IMR-90 (cell line): ENCODE results near the gene SDCCAG8. TPM values are rescaled to one million over a fixed set of nuclear protein-coding genes. Genes with fewer than 3 reads are reported as not detected.

Experiments used
- ATAC-seq: fragments of 200-7000 bp; cut with Tn5 transposase; 2 replicates; pipeline ENCODE4 v1.9.1; 2020; ENCODE audit warnings: low read depth, mild to moderate bottlenecking, moderate library complexity
- BruUV-seq: library from RNA; stranded (reverse); fragments of 400-500 nt; replicated peaks from 2 replicates; lab custom pipeline; 2021; lab: Mats Ljungman, UMichigan
- CTCF ChIA-PET: fragments of 300-600 bp; formaldehyde crosslinking; extraction: SDS; loops from one replicate; lab custom pipeline; 2021; ENCODE audit warnings: antibody characterized with exemption; lab: Yijun Ruan, JAX
- POLR2A ChIA-PET: fragments of 300-600 bp; sonication (Branson Sonifier 250); formaldehyde crosslinking; loops from one replicate; lab custom pipeline; 2022; ENCODE audit warnings: antibody characterized with exemption; ENCODE audit not compliant: unreplicated experiment; lab: Charles Lee
- DNase-seq: peaks from one replicate; pipeline ENCODE4 v3.0.0; 2013
- H2AFZ ChIP-seq: replicated peaks from 2 replicates; pipeline ENCODE3; 2013; ENCODE audit warnings: low read length, mild to moderate bottlenecking; ENCODE audit not compliant: poor library complexity
- H2AK5ac ChIP-seq: 2 replicates; pipeline ENCODE4 v1.6.1; 2013; ENCODE audit warnings: low read depth, low read length, inconsistent platforms
- H2AK9ac ChIP-seq: replicated peaks from 2 replicates; pipeline ENCODE3; 2013; ENCODE audit warnings: mild to moderate bottlenecking, low read depth, low read length, moderate library complexity; ENCODE audit not compliant: poor library complexity
- H2BK120ac ChIP-seq: 2 replicates; pipeline ENCODE4 v1.6.1; 2013; ENCODE audit warnings: low read depth, low read length, inconsistent platforms
- H2BK15ac ChIP-seq: 3 replicates; pipeline ENCODE4 v1.6.1; 2013; ENCODE audit warnings: low read depth, low read length, inconsistent platforms
- H2BK20ac ChIP-seq: 2 replicates; pipeline ENCODE4 v1.6.1; 2013; ENCODE audit warnings: low read depth, mild to moderate bottlenecking, inconsistent platforms, low read length, moderate library complexity
- H2BK5ac ChIP-seq: 2 replicates; pipeline ENCODE4 v1.6.1; 2013; ENCODE audit warnings: mild to moderate bottlenecking, low read depth, low read length, inconsistent platforms; ENCODE audit not compliant: poor library complexity, severe bottlenecking
- H3K14ac ChIP-seq: replicated peaks from 2 replicates; pipeline ENCODE4 v1.6.1; 2013; ENCODE audit warnings: low read depth, low read length, inconsistent platforms
- H3K18ac ChIP-seq: 2 replicates; pipeline ENCODE4 v1.6.1; 2013; ENCODE audit warnings: low read depth, low read length, control low read depth
- H3K23ac ChIP-seq: 2 replicates; pipeline ENCODE4 v1.6.1; 2013; ENCODE audit warnings: low read depth, low read length, inconsistent platforms
- H3K27ac ChIP-seq: 2 replicates; pipeline ENCODE4 v1.5.1; 2013; ENCODE audit warnings: mild to moderate bottlenecking, control low read depth, low read length; ENCODE audit not compliant: insufficient read depth
- H3K27me3 ChIP-seq: 2 replicates; pipeline ENCODE4 v1.6.1; 2013; ENCODE audit warnings: low read length; ENCODE audit not compliant: control insufficient read depth, insufficient read depth
- H3K36me3 ChIP-seq: 2 replicates; pipeline ENCODE4 v1.6.1; 2013; ENCODE audit warnings: low read length, mixed read lengths; ENCODE audit not compliant: control insufficient read depth, insufficient read depth
- H3K4ac ChIP-seq: 2 replicates; pipeline ENCODE4 v1.6.1; 2013; ENCODE audit warnings: low read depth, low read length, inconsistent platforms
- H3K4me1 ChIP-seq: 2 replicates; pipeline ENCODE4 v1.6.1; 2013; ENCODE audit warnings: low read length, mixed read lengths; ENCODE audit not compliant: control insufficient read depth, insufficient read depth
- H3K4me2 ChIP-seq: 2 replicates; pipeline ENCODE4 v1.6.1; 2013; ENCODE audit warnings: low read depth, mild to moderate bottlenecking, control low read depth, low read length, moderate library complexity
- H3K4me3 ChIP-seq: 2 replicates; pipeline ENCODE4 v1.5.1; 2013; ENCODE audit warnings: low read depth, mild to moderate bottlenecking, control low read depth, low read length, moderate library complexity; ENCODE audit not compliant: insufficient read depth
- H3K56ac ChIP-seq: 2 replicates; pipeline ENCODE4 v1.6.1; 2013; ENCODE audit warnings: low read length, inconsistent platforms; ENCODE audit not compliant: insufficient read depth; ENCODE audit errors: extremely low read depth
- H3K79me1 ChIP-seq, 2 experiments: 2 replicates each; pipeline ENCODE4 v1.6.1; 2013; ENCODE audit warnings: low read length in 2 of 2, inconsistent platforms in 1 of 2, low read depth in 1 of 2
- H3K9ac ChIP-seq: 2 replicates; pipeline ENCODE4 v1.6.1; 2013; ENCODE audit warnings: low read depth, low read length, control low read depth
- H3K9me1 ChIP-seq: 2 replicates; pipeline ENCODE4 v1.6.1; 2013; ENCODE audit warnings: low read length, inconsistent platforms; ENCODE audit not compliant: insufficient read depth
- H3K9me3 ChIP-seq: 2 replicates; pipeline ENCODE4 v1.6.1; 2013; ENCODE audit warnings: low read length; ENCODE audit not compliant: control insufficient read depth, insufficient read depth
- H4K20me1 ChIP-seq: 2 replicates; pipeline ENCODE4 v1.6.1; 2013; ENCODE audit warnings: low read length, inconsistent platforms; ENCODE audit not compliant: insufficient read depth
- H4K5ac ChIP-seq: 2 replicates; pipeline ENCODE4 v1.6.1; 2013; ENCODE audit warnings: mild to moderate bottlenecking, low read depth, low read length, control low read depth
- H4K8ac ChIP-seq, 2 experiments: 2 replicates each; pipeline ENCODE4 v1.6.1; 2013; ENCODE audit warnings: low read depth in 2 of 2, low read length in 2 of 2, control low read depth in 1 of 2, inconsistent platforms in 1 of 2
- H4K91ac ChIP-seq: 2 replicates; pipeline ENCODE4 v1.6.1; 2013; ENCODE audit warnings: low read depth, low read length, inconsistent platforms; ENCODE audit not compliant: insufficient read depth
- BHLHE40 ChIP-seq: fragments of 150-350 bp; IDR thresholded peaks from 2 replicates; pipeline ENCODE4 v1.6.1; 2016; ENCODE audit warnings: mild to moderate bottlenecking, low read depth, low read length
- CHD1 ChIP-seq: IDR thresholded peaks from 2 replicates; pipeline ENCODE4 v1.6.1; 2012; ENCODE audit warnings: low read depth, low read length, improper control_type of control experiment
- MAFK ChIP-seq: IDR thresholded peaks from 2 replicates; pipeline ENCODE4 v1.6.1; 2012; ENCODE audit warnings: low read depth, low read length, improper control_type of control experiment
- MAZ ChIP-seq: IDR thresholded peaks from 2 replicates; pipeline ENCODE4 v1.6.1; 2012; ENCODE audit warnings: low read depth, mild to moderate bottlenecking, low read length, improper control_type of control experiment, moderate library complexity, borderline replicate concordance
- dilution Hi-C: fragments of 300-500 bp; cut with HindIII; formaldehyde crosslinking; loops from one replicate; pipeline ENCODE4 v1.14.3; 2018; ENCODE audit warnings: low sequenced_read_pairs; ENCODE audit not compliant: unreplicated experiment
- in situ Hi-C: fragments of 300-500 bp; cut with MboI; formaldehyde crosslinking; loops from 3 replicates; pipeline ENCODE4 v1.14.3; 2019; ENCODE audit warnings: low sequenced_read_pairs, inconsistent platforms, mixed read lengths
- intact Hi-C: fragments of 100-400 bp; cut with micrococcal nuclease; formaldehyde crosslinking; loops from 2 replicates; pipeline ENCODE4 v1.10.0; 2022
- polyA plus RNA-seq, 3 experiments: library from polyadenylated mRNA; depleted of rRNA; stranded (reverse); fragments of >200 nt; gene quantifications; 2 replicates each; pipeline ENCODE4 v1.2.3, GENCODE V29; 2012; ENCODE audit warnings: low replicate concordance in 1 of 3
- total RNA-seq: library from RNA; depleted of rRNA; stranded (reverse); fragments of >200 nt; gene quantifications from 2 replicates; pipeline ENCODE4 v1.2.3, GENCODE V29; 2012
- TF ChIP-seq, protein P1 (sequence below): fragments of 150-350 bp; IDR thresholded peaks from 2 replicates; pipeline ENCODE4 v1.6.1; 2016; ENCODE audit warnings: low read depth, mild to moderate bottlenecking, low read length, moderate library complexity, borderline replicate concordance

The SDCCAG8 gene
- total and polyA plus RNA-seq, 2 of the 4 experiments (the other 2 are of a cell fraction): 25.2 to 46.8 TPM

DNA sequence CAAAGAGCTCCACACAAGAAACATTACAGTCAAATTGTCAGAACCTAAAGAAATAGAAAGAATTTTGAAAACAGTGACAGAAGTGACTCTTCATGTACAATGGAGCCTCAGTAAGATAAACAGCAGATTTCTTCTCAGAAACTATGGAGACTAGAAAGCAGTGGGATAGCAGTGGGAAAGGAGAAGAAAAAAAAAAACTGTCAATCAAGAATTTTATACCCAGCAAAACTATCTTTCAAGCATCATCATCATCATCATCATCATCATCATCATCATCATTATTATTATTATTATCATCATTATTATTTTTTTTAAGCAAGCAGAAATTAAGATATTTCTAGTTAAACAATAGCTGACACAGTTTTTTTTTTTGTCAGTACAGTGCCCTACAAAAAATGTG, 24.9 kb upstream of the SDCCAG8 start:
- no peak for TF ChIP-seq MAZ
- TF ChIP-seq BHLHE40: no peak
- TF ChIP-seq, protein P1, sequence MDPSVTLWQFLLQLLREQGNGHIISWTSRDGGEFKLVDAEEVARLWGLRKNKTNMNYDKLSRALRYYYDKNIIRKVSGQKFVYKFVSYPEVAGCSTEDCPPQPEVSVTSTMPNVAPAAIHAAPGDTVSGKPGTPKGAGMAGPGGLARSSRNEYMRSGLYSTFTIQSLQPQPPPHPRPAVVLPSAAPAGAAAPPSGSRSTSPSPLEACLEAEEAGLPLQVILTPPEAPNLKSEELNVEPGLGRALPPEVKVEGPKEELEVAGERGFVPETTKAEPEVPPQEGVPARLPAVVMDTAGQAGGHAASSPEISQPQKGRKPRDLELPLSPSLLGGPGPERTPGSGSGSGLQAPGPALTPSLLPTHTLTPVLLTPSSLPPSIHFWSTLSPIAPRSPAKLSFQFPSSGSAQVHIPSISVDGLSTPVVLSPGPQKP: no peak
- no peak for TF ChIP-seq MAFK
- TF ChIP-seq CHD1: no peak
- CTCF ChIA-PET: interaction anchor here (0.6 kb wide), 1 partner anchor 92 kb away, joined by 3 read pairs; no protein-coding TSS in a partner anchor

More for the DNA sequence above, 24.9 kb upstream of the SDCCAG8 start:
- peaks cover 4 to 37% of the 10 kb centered on the region in 2 experiments; a peak in 3 of 4 replicates for H3K79me1 ChIP-seq
- H3K27me3 ChIP-seq: no peaks in the 10 kb centered on the region
- intact Hi-C loops (no loop called here), in situ Hi-C loops (no loop called here), dilution Hi-C loops (no loop called here)
- peaks cover 6% of the 10 kb centered on the region for H3K36me3 ChIP-seq
- H2BK120ac ChIP-seq: no peak overlapping the region
- H3K18ac ChIP-seq: no peak overlapping the region
- no peak overlapping the region for H3K4me2 ChIP-seq
- no peak for ATAC-seq
- no peak overlapping the region for H4K5ac ChIP-seq
- BruUV-seq: no TSS peak
- no peak overlapping the region for H3K23ac ChIP-seq
- no peak overlapping the region for H4K91ac ChIP-seq
- H3K14ac ChIP-seq: no peak overlapping the region
- H2AFZ ChIP-seq: no peak overlapping the region
- H3K9ac ChIP-seq: no peak overlapping the region
- DNase-seq: peak; percentile 44
- H2BK20ac ChIP-seq: no peak overlapping the region
- H2AK5ac ChIP-seq: no peak overlapping the region
- H3K4ac ChIP-seq: no peak overlapping the region
- H3K4me3 ChIP-seq: no peak overlapping the region
- no peak overlapping the region for H3K56ac ChIP-seq
- peaks cover 49% of the 10 kb centered on the region for H4K20me1 ChIP-seq
- POLR2A ChIA-PET: interaction anchor here (0.7 kb wide), 1 partner anchor 708 kb away, joined by 3 read pairs; no protein-coding TSS in a partner anchor
- H2BK15ac ChIP-seq: no peak overlapping the region
- no peak overlapping the region for H3K27ac ChIP-seq
- H2BK5ac ChIP-seq: no peak overlapping the region
- no peaks in the 10 kb centered on the region for H3K9me1 ChIP-seq
- H3K9me3 ChIP-seq: peaks cover 17% of the 10 kb centered on the region
- H3K4me1 ChIP-seq: peaks cover 3% of the 10 kb centered on the region
- no peak overlapping the region for H4K8ac ChIP-seq
- H2AK9ac ChIP-seq: no peak overlapping the region
